ENCODE data around the gene MYRIP.

MYRIP gene

DNA sequence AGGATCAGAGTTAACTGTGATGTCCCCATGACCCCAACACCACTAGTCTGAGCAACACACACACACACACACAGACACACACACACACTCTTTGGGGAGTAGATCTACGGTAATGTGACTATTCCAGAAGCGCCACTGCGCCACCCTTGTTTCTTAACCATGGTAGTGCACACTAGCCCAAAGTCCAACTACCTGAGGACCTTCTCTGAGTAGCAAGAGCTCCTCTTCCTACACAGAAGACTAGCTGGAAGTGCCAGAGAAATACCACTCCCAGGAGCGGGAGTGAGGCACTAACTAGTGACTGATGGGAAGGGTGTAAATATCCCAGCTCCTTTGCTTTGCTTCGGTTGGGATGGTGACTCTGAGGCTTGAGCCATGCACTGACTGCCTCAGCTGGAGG lies 404.1 kb downstream of the MYRIP start:
- Histone ChIP-seq H3K9ac (ENCODE audit: low read length) (no peak overlapping the region), H3K27ac (ENCODE audit: low read length) (no peak overlapping the region), H2AFZ (ENCODE audit: low read depth, low read length) (no peak overlapping the region), H3K4me1 (ENCODE audit: low read length) (peaks cover 4% of the 10 kb centered on the region; the same call in 1 of the 2 replicates), H4K20me1 (ENCODE audit: insufficient read depth, low read length) (no peaks in the 10 kb centered on the region), H3K9me3 (ENCODE audit: insufficient read depth, low read length) (no peaks in the 10 kb centered on the region), H3K36me3 (replicated peaks; ENCODE audit: low read depth, low read length) (no peaks in the 10 kb centered on the region), H3K27me3 (ENCODE audit: low read depth, low read length) (no peaks in the 10 kb centered on the region), H3K4me3 (ENCODE audit: low read length) (no peak overlapping the region), H3K4me2 (ENCODE audit: low read length) (no peak overlapping the region), H3K79me2 (ENCODE audit: low read length) (no peaks in the 10 kb centered on the region)
- TF ChIP-seq EZH2phosphoT487 (IDR thresholded peaks at IDR 0.05; ENCODE audit: low read depth): no peak
- TF ChIP-seq, protein P1, sequence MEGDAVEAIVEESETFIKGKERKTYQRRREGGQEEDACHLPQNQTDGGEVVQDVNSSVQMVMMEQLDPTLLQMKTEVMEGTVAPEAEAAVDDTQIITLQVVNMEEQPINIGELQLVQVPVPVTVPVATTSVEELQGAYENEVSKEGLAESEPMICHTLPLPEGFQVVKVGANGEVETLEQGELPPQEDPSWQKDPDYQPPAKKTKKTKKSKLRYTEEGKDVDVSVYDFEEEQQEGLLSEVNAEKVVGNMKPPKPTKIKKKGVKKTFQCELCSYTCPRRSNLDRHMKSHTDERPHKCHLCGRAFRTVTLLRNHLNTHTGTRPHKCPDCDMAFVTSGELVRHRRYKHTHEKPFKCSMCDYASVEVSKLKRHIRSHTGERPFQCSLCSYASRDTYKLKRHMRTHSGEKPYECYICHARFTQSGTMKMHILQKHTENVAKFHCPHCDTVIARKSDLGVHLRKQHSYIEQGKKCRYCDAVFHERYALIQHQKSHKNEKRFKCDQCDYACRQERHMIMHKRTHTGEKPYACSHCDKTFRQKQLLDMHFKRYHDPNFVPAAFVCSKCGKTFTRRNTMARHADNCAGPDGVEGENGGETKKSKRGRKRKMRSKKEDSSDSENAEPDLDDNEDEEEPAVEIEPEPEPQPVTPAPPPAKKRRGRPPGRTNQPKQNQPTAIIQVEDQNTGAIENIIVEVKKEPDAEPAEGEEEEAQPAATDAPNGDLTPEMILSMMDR (IDR thresholded peaks at IDR 0.05; ENCODE audit: low read depth, low read length): no peak

DNA sequence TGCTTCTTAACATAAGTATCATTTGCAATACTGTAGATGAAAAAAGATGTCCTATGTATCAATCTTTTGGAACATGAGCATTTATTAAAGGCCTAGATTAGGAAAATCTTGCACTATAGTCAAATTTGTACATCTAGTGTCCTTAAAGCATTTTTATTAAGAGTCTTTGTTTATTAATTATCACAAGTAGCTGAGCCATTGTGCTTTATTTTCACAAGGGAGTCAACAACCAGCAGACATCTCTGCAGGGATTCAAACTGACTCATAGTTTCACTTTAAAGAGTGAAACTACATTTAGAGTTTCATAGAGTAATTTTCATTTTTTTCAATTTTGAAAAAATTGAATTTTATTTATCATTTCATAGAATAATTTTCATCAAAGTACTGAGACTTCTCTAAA lies 405.6 kb downstream of the MYRIP start:
- Histone ChIP-seq H3K27me3 (ENCODE audit: low read depth, low read length) (no peaks in the 10 kb centered on the region), H3K27ac (ENCODE audit: low read length) (no peak overlapping the region), H3K4me1 (ENCODE audit: low read length) (peaks cover 4% of the 10 kb centered on the region; the same call in 1 of the 2 replicates), H2AFZ (ENCODE audit: low read depth, low read length) (no peak overlapping the region), H3K79me2 (ENCODE audit: low read length) (no peaks in the 10 kb centered on the region), H3K9me3 (ENCODE audit: insufficient read depth, low read length) (no peaks in the 10 kb centered on the region), H3K4me2 (ENCODE audit: low read length) (no peak overlapping the region), H3K36me3 (replicated peaks; ENCODE audit: low read depth, low read length) (no peaks in the 10 kb centered on the region), H3K9ac (ENCODE audit: low read length) (no peak overlapping the region), H4K20me1 (ENCODE audit: insufficient read depth, low read length) (no peaks in the 10 kb centered on the region), H3K4me3 (ENCODE audit: low read length) (no peak overlapping the region)
- TF ChIP-seq, protein P1 (IDR thresholded peaks at IDR 0.05; ENCODE audit: low read depth, low read length): no peak
- no peak for TF ChIP-seq EZH2phosphoT487 (IDR thresholded peaks at IDR 0.05; ENCODE audit: low read depth)

DNA sequence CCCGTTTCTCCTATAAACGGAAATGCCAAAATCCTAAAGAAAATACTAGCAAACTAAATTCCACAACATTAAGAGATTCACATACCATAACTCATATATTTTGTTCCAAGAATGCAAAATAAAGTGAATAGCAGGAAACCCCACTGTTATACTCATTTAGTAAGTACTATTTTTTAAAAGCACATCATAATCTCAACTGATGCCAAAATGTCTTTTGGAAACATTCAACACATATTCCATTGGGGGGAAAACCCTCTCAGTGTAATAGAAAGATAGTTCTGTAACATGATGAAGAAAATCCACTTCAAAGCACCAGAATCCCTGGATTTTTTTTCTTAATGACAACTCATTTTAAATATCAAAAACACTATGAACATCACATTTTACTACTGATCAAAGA lies 407.1 kb downstream of the MYRIP start:
- Histone ChIP-seq H3K79me2 (ENCODE audit: low read length) (no peaks in the 10 kb centered on the region), H4K20me1 (ENCODE audit: insufficient read depth, low read length) (no peaks in the 10 kb centered on the region), H3K27ac (ENCODE audit: low read length) (no peak overlapping the region), H3K4me3 (ENCODE audit: low read length) (no peak overlapping the region), H3K9me3 (ENCODE audit: insufficient read depth, low read length) (no peaks in the 10 kb centered on the region), H3K27me3 (ENCODE audit: low read depth, low read length) (no peaks in the 10 kb centered on the region), H3K36me3 (replicated peaks; ENCODE audit: low read depth, low read length) (no peaks in the 10 kb centered on the region), H3K4me1 (ENCODE audit: low read length) (peaks cover 4% of the 10 kb centered on the region; the same call in 1 of the 2 replicates), H3K9ac (ENCODE audit: low read length) (no peak overlapping the region), H3K4me2 (ENCODE audit: low read length) (no peak overlapping the region), H2AFZ (ENCODE audit: low read depth, low read length) (no peak overlapping the region)
- TF ChIP-seq, protein P1 (IDR thresholded peaks at IDR 0.05; ENCODE audit: low read depth, low read length): no peak

DNA sequence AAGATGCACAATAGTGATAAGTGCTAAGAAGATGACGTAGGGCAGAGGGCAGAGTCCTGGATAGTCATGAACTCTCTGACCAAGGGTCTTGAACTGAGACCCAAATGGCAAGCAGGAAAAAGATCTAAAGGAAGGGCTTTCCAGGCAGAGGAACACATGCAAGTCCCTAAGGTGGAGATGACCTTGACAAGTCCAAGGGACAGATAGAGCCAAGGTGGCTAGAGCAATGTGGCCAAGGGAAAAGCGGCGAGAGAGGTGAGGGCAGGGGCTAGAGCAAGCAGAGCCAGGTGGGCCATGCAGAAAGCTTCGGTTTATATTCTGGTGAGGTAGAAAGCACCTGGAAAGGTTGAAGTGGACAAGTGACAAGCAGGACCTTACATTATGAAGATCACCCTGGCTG lies 414.4 kb downstream of the MYRIP start:
- no peaks in the 10 kb centered on the region for H3K9me3 ChIP-seq (ENCODE audit: insufficient read depth, low read length)
- H3K79me2 ChIP-seq (ENCODE audit: low read length): no peaks in the 10 kb centered on the region
- no peak overlapping the region for H3K27ac ChIP-seq (ENCODE audit: low read length)
- TF ChIP-seq EZH2phosphoT487 (IDR thresholded peaks at IDR 0.05; ENCODE audit: low read depth): no peak
- TF ChIP-seq, protein P1 (IDR thresholded peaks at IDR 0.05; ENCODE audit: low read depth, low read length): no peak
- H2AFZ ChIP-seq (ENCODE audit: low read depth, low read length): no peak overlapping the region
- no peak overlapping the region for H3K4me3 ChIP-seq (ENCODE audit: low read length)
- H3K9ac ChIP-seq (ENCODE audit: low read length): no peak overlapping the region
- no peaks in the 10 kb centered on the region for H3K36me3 ChIP-seq (replicated peaks; ENCODE audit: low read depth, low read length)
- H3K4me2 ChIP-seq (ENCODE audit: low read length): no peak overlapping the region
- no peaks in the 10 kb centered on the region for H4K20me1 ChIP-seq (ENCODE audit: insufficient read depth, low read length)
- no peaks in the 10 kb centered on the region for H3K27me3 ChIP-seq (ENCODE audit: low read depth, low read length)
- H3K4me1 ChIP-seq (ENCODE audit: low read length): peaks cover 3% of the 10 kb centered on the region

Data from OCI-LY3 (cell line).